ENCODE measurements around the gene AMD1.
"Not testable (repeated sequence)": the region's sequence is repeated elsewhere in the genome, so short reads cannot be mapped to it uniquely, and the experiment has no call there.

The AMD1 gene

GRCh38 chr6:110873981-110874879, at the start of gene AMD1:
Gene AMD1, plus strand, starts transcription at chr6:110874785. Its CDS starts 321 bp downstream, at chr6:110875106.
- peak; percentile 88 to 93 for DNase-seq (ENCODE audit: extremely low read depth in 1 of 2, low read depth in 1 of 2)

GRCh38 chr6:110826236-110827129, 48.1 kb upstream of the AMD1 start:
- DNase-seq (ENCODE audit: extremely low read depth in 1 of 2, low read depth in 1 of 2), result no peak

- DNase-seq (ENCODE audit: extremely low read depth in 1 of 2, low read depth in 1 of 2), result no peak
These were observed 46.2 kb upstream of the AMD1 start for GRCh38 chr6:110828396-110828795.

GRCh38 chr6:110831405-110831804, 43.2 kb upstream of the AMD1 start:
- DNase-seq (ENCODE audit: extremely low read depth in 1 of 2, low read depth in 1 of 2), result no peak

GRCh38 chr6:110833831-110834230, 40.8 kb upstream of the AMD1 start:
- no peak for DNase-seq (ENCODE audit: extremely low read depth in 1 of 2, low read depth in 1 of 2)

GRCh38 chr6:110835751-110836150, 38.8 kb upstream of the AMD1 start:
- not testable (repeated sequence) for DNase-seq (ENCODE audit: extremely low read depth in 1 of 2, low read depth in 1 of 2)

GRCh38 chr6:110841266-110841665, 33.3 kb upstream of the AMD1 start:
- DNase-seq (ENCODE audit: extremely low read depth in 1 of 2, low read depth in 1 of 2), result no peak

- no peak for DNase-seq (ENCODE audit: extremely low read depth in 1 of 2, low read depth in 1 of 2)
These were observed 24.8 kb upstream of the AMD1 start for GRCh38 chr6:110849781-110850180.

GRCh38 chr6:110852773-110853172, 21.8 kb upstream of the AMD1 start:
- no peak for DNase-seq (ENCODE audit: extremely low read depth in 1 of 2, low read depth in 1 of 2)

- DNase-seq (ENCODE audit: extremely low read depth in 1 of 2, low read depth in 1 of 2), result no peak
These were observed 20.7 kb upstream of the AMD1 start for GRCh38 chr6:110853754-110854477.

- no peak for DNase-seq (ENCODE audit: extremely low read depth in 1 of 2, low read depth in 1 of 2)
These were observed 18.3 kb upstream of the AMD1 start for GRCh38 chr6:110856296-110856695.

GRCh38 chr6:110858016-110858415, 16.6 kb upstream of the AMD1 start:
- DNase-seq (ENCODE audit: extremely low read depth in 1 of 2, low read depth in 1 of 2), result no peak

GRCh38 chr6:110858562-110859214, 15.9 kb upstream of the AMD1 start:
- DNase-seq (ENCODE audit: extremely low read depth in 1 of 2, low read depth in 1 of 2), result no peak

- DNase-seq (ENCODE audit: extremely low read depth in 1 of 2, low read depth in 1 of 2), result no peak
These were observed 15.2 kb upstream of the AMD1 start for GRCh38 chr6:110859335-110859792.

- no peak for DNase-seq (ENCODE audit: extremely low read depth in 1 of 2, low read depth in 1 of 2)
These were observed 9.8 kb upstream of the AMD1 start for GRCh38 chr6:110864824-110865223.

- peak in 1 of 2 donors; percentile 34 for DNase-seq (ENCODE audit: extremely low read depth in 1 of 2, low read depth in 1 of 2)
These were observed 429 bp downstream of the AMD1 start for GRCh38 chr6:110874880-110875547.

GRCh38 chr6:110875548-110876169, 1.1 kb downstream of the AMD1 start:
- peak; percentile 51 to 57 for DNase-seq (ENCODE audit: extremely low read depth in 1 of 2, low read depth in 1 of 2)

- peak in 1 of 2 donors; percentile 25 for DNase-seq (ENCODE audit: extremely low read depth in 1 of 2, low read depth in 1 of 2)
These were observed 1.7 kb downstream of the AMD1 start for GRCh38 chr6:110876170-110876773.

Measured in activated CD8-positive, alpha-beta memory T cell treated with anti-CD3 and anti-CD28 coated beads for 1 hour (primary cell).